Testis (tissue), 3 donors: ENCODE measurements around the gene SUSD2. TPM values are rescaled to one million over a fixed set of nuclear protein-coding genes. Genes with fewer than 3 reads are reported as not detected.
"Not testable (repeated sequence)": the region's sequence is repeated elsewhere in the genome, so short reads cannot be mapped to it uniquely, and the experiment has no call there.

Experiments used
- DNase-seq: peaks from one replicate; pipeline ENCODE4 v3.0.0-alpha.2; 2019
- H3K27ac ChIP-seq, 2 donors: fragments of 200-600 bp; sonication (generic); one replicate each; pipeline ENCODE4 v1.5.1; 2019
- H3K27me3 ChIP-seq: fragments of 200-600 bp; sonication (generic); one replicate; pipeline ENCODE4 v1.5.1; 2019
- H3K36me3 ChIP-seq: fragments of 200-600 bp; sonication (generic); one replicate; pipeline ENCODE4 v1.5.1; 2017; ENCODE audit warnings: low read depth; ENCODE audit errors: missing control alignments
- H3K4me1 ChIP-seq: fragments of 200-600 bp; sonication (generic); one replicate; pipeline ENCODE4 v1.5.1; 2019
- H3K4me3 ChIP-seq, 2 donors: fragments of 200-600 bp; sonication (generic); one replicate each; pipeline ENCODE4 v1.5.1; 2017 to 2019
- H3K9me3 ChIP-seq: fragments of 200-600 bp; sonication (generic); one replicate; pipeline ENCODE4 v1.5.1; 2017
- CTCF ChIP-seq, 3 experiments: fragments of 450-650 bp in 2 of 3; fragments of 200-600 bp in 1 of 3; sonication (generic) in 1 of 3; IDR thresholded peaks; one replicate each; pipeline ENCODE4 v1.5.1; 2016 to 2019; ENCODE audit warnings: antibody characterized with exemption in 3 of 3, mild to moderate bottlenecking in 2 of 3, moderate library complexity in 1 of 3
- POLR2A ChIP-seq: fragments of 450-650 bp; IDR thresholded peaks from one replicate; pipeline ENCODE4 v1.6.1; 2017; ENCODE audit warnings: antibody characterized with exemption, mild to moderate bottlenecking, moderate library complexity
- WGBS, 2 donors: methylation state at CpG; one replicate each; pipeline ENCODE4 v1.1.5; 2018; 5-methylcytosine and 5-hydroxymethylcytosine counted together
- intact Hi-C: fragments of 100-400 bp; cut with DNase I; formaldehyde crosslinking; loops from one replicate; pipeline ENCODE4 v1.15.1; 2023; ENCODE audit warnings: low total_unique reads
- polyA plus RNA-seq: library from polyadenylated mRNA; stranded (reverse); fragments of 350-450 nt; fragmentation: Illumina TruSeq; extraction: RNeasy Lipid Tissue Mini Kit (QIAGEN cat#74804); gene quantifications from one replicate; pipeline ENCODE4 v1.2.3, GENCODE V29; 2014; ENCODE audit warnings: low read depth, low replicate concordance; ENCODE audit not compliant: insufficient read depth
- total RNA-seq, 2 donors: library from RNA; depleted of rRNA; stranded (reverse); fragments of >200 nt; gene quantifications; one replicate each; pipeline ENCODE4 v1.2.3, GENCODE V29; 2016

SUSD2 gene
- total and polyA plus RNA-seq, 3 donors from 2014 or later = 5.3 to 11.9 (median 5.7) TPM

- TF ChIP-seq POLR2A = no peak
- TF ChIP-seq CTCF (IDR thresholded peaks at IDR 0.05) = no peak
- WGBS, 2 donors = 93 to 94% methylated on average over 8 of the region's 8 CpGs
- no peaks in the 10 kb centered on the region for H3K36me3 ChIP-seq
- intact Hi-C loops = no loop called here
- H3K9me3 ChIP-seq = no peaks in the 10 kb centered on the region
- H3K27ac ChIP-seq = no peak overlapping the region
- peaks cover 24% of the 10 kb centered on the region for H3K4me1 ChIP-seq
- no peaks in the 10 kb centered on the region for H3K27me3 ChIP-seq
- no peak for DNase-seq
- H3K4me3 ChIP-seq = no peak overlapping the region
These were observed 24.3 kb downstream of the SUSD2 start for GRCh38 chr22:24205438-24206195.

GRCh38 chr22:24206460-24207263 lies 25.4 kb downstream of the SUSD2 start:
- H3K27me3 ChIP-seq, intact Hi-C loops, H3K4me3 ChIP-seq, H3K9me3 ChIP-seq, H3K36me3 ChIP-seq, DNase-seq: not testable (repeated sequence)
- Histone ChIP-seq H3K27ac (peak overlapping the region; percentile 6 to 82), H3K4me1 (peaks cover 24% of the 10 kb centered on the region)
- WGBS, 2 donors = 64 to 70% methylated on average over 15 of the region's 15 CpGs

GRCh38 chr22:24207264-24208011 lies 26.2 kb downstream of the SUSD2 start:
- no peaks in the 10 kb centered on the region for H3K36me3 ChIP-seq
- no peak for DNase-seq
- intact Hi-C loops = no loop called here
- H3K9me3 ChIP-seq = no peaks in the 10 kb centered on the region
- WGBS, 2 donors = 63 to 68% methylated on average over 8 of the region's 8 CpGs
- H3K4me3 ChIP-seq = no peak overlapping the region
- no peaks in the 10 kb centered on the region for H3K27me3 ChIP-seq
- TF ChIP-seq CTCF (IDR thresholded peaks at IDR 0.05) = no peak
- TF ChIP-seq POLR2A = no peak
- peak overlapping the region; percentile 6 to 82 for H3K27ac ChIP-seq
- H3K4me1 ChIP-seq = peaks cover 24% of the 10 kb centered on the region

- H3K4me1 ChIP-seq = peaks cover 24% of the 10 kb centered on the region
- H3K9me3 ChIP-seq = no peaks in the 10 kb centered on the region
- intact Hi-C loops = no loop called here
- 13 to 30% methylated on average over 2 of the region's 2 CpGs for WGBS, 2 donors
- DNase-seq = peak; percentile 40
- peak overlapping the region; percentile 6 to 82 for H3K27ac ChIP-seq
- no peaks in the 10 kb centered on the region for H3K27me3 ChIP-seq
- H3K36me3 ChIP-seq = no peaks in the 10 kb centered on the region
- H3K4me3 ChIP-seq = no peak overlapping the region
- TF ChIP-seq POLR2A (no peak), CTCF (IDR thresholded peaks at IDR 0.05) (no peak)
These were observed 26.9 kb downstream of the SUSD2 start for GRCh38 chr22:24208012-24208749.
